ENCODE measurements around the gene PCBP3.

DNA sequence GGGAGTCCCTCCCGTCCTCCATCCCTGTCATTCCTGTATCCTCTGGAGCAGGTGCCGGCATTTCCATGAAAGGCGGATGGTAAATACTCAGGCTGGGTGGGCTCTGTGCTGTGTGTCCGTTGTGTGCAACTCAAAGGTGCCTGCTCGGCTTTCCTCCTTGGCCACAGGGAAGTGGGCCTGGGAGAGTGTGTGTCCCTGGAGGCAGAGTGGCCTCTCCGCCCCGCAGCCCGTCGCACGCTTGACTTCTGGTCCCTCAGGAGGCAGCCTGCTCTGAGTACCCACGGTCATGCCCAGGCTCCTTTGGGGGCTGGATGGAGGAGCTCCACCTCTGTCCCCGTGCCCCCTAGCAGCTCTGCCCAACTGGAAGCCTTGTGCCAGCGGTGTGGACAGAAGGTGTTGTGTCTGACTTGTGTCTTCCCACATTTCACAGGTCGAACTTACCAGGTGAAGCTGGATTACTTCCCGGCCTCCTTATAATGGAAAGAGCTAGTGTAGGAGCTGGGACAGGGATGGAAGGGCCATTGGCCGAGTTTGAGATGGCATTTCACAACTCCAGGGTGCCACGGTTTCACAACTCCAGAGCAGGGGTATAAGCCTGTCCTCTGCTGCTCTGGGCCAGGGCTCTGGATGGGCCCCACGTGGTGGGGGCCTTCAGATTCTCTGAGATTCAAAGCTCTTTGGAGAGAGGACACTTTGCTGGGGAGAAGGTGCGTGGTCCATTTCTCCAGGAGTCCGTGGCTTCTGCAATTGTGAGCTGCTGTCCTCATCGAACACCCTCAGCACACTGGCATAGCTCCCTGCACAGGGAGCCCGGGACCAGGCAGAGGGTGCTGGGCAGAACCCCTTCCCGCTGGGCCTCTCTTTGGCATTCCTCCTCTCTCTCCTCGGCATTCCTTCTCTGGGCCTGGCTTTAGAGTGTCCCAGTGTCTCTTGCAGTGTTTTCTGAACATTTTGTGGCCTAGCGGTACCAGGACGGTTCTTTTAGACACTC, 185.3 kb downstream of the PCBP3 start:
- TF ChIP-seq POLR2AphosphoS2 (IDR thresholded peaks at IDR 0.05; ENCODE audit: low read depth, low read length) (no peak), BCL11A (IDR thresholded peaks at IDR 0.05; ENCODE audit: low read depth, low read length) (no peak), ZNF274 (IDR thresholded peaks at IDR 0.05; ENCODE audit: insufficient read depth, insufficient read length) (no peak), EZH2 (IDR thresholded peaks at IDR 0.05; ENCODE audit: borderline replicate concordance, control insufficient read depth, low read depth, low read length) (no peak), EP300 (IDR thresholded peaks at IDR 0.05; ENCODE audit: borderline replicate concordance in 1 of 2, control insufficient read depth in 1 of 2, low read depth in 2 of 2, low read length in 2 of 2) (no peak)
- TF ChIP-seq, protein P1, sequence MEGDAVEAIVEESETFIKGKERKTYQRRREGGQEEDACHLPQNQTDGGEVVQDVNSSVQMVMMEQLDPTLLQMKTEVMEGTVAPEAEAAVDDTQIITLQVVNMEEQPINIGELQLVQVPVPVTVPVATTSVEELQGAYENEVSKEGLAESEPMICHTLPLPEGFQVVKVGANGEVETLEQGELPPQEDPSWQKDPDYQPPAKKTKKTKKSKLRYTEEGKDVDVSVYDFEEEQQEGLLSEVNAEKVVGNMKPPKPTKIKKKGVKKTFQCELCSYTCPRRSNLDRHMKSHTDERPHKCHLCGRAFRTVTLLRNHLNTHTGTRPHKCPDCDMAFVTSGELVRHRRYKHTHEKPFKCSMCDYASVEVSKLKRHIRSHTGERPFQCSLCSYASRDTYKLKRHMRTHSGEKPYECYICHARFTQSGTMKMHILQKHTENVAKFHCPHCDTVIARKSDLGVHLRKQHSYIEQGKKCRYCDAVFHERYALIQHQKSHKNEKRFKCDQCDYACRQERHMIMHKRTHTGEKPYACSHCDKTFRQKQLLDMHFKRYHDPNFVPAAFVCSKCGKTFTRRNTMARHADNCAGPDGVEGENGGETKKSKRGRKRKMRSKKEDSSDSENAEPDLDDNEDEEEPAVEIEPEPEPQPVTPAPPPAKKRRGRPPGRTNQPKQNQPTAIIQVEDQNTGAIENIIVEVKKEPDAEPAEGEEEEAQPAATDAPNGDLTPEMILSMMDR (IDR thresholded peaks at IDR 0.05 in 2 of 3, conservative IDR thresholded peaks at IDR 0.05 in 1 of 3; ENCODE audit: control insufficient read depth in 2 of 3, extremely low read depth in 1 of 3, insufficient read depth in 1 of 3, low read depth in 3 of 3, low read length in 3 of 3), result no peak
- TF ChIP-seq, protein P2, sequence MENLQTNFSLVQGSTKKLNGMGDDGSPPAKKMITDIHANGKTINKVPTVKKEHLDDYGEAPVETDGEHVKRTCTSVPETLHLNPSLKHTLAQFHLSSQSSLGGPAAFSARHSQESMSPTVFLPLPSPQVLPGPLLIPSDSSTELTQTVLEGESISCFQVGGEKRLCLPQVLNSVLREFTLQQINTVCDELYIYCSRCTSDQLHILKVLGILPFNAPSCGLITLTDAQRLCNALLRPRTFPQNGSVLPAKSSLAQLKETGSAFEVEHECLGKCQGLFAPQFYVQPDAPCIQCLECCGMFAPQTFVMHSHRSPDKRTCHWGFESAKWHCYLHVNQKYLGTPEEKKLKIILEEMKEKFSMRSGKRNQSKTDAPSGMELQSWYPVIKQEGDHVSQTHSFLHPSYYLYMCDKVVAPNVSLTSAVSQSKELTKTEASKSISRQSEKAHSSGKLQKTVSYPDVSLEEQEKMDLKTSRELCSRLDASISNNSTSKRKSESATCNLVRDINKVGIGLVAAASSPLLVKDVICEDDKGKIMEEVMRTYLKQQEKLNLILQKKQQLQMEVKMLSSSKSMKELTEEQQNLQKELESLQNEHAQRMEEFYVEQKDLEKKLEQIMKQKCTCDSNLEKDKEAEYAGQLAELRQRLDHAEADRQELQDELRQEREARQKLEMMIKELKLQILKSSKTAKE (IDR thresholded peaks at IDR 0.05; ENCODE audit: low read depth, poor library complexity, severe bottlenecking), result no peak

All from GM12878 (cell line).